ENCODE data around the gene WIPF3.

WIPF3 gene

GRCh38 chr7:29896685-29897411 is 90.5 kb downstream of the WIPF3 start:
- TF ChIP-seq, protein P1, sequence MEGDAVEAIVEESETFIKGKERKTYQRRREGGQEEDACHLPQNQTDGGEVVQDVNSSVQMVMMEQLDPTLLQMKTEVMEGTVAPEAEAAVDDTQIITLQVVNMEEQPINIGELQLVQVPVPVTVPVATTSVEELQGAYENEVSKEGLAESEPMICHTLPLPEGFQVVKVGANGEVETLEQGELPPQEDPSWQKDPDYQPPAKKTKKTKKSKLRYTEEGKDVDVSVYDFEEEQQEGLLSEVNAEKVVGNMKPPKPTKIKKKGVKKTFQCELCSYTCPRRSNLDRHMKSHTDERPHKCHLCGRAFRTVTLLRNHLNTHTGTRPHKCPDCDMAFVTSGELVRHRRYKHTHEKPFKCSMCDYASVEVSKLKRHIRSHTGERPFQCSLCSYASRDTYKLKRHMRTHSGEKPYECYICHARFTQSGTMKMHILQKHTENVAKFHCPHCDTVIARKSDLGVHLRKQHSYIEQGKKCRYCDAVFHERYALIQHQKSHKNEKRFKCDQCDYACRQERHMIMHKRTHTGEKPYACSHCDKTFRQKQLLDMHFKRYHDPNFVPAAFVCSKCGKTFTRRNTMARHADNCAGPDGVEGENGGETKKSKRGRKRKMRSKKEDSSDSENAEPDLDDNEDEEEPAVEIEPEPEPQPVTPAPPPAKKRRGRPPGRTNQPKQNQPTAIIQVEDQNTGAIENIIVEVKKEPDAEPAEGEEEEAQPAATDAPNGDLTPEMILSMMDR (IDR thresholded peaks at IDR 0.05; ENCODE audit: low read depth, low read length, missing control alignments), result no peak
- no peak for DNase-seq (ENCODE audit: low read depth)
- no peak overlapping the region for H3K4me3 ChIP-seq (ENCODE audit: low read depth, low read length)

- no peak overlapping the region for H3K4me3 ChIP-seq (ENCODE audit: low read depth, low read length)
- no peak for DNase-seq (ENCODE audit: low read depth)
- TF ChIP-seq, protein P1 (IDR thresholded peaks at IDR 0.05; ENCODE audit: low read depth, low read length, missing control alignments), result no peak
Observed at GRCh38 chr7:29898301-29898700, 92.0 kb downstream of the WIPF3 start.

- TF ChIP-seq, protein P1 (IDR thresholded peaks at IDR 0.05; ENCODE audit: low read depth, low read length, missing control alignments), result no peak
- no peak overlapping the region for H3K4me3 ChIP-seq (ENCODE audit: low read depth, low read length)
- no peak for DNase-seq (ENCODE audit: low read depth)
Observed at GRCh38 chr7:29900745-29901144, 94.4 kb downstream of the WIPF3 start.

DNA sequence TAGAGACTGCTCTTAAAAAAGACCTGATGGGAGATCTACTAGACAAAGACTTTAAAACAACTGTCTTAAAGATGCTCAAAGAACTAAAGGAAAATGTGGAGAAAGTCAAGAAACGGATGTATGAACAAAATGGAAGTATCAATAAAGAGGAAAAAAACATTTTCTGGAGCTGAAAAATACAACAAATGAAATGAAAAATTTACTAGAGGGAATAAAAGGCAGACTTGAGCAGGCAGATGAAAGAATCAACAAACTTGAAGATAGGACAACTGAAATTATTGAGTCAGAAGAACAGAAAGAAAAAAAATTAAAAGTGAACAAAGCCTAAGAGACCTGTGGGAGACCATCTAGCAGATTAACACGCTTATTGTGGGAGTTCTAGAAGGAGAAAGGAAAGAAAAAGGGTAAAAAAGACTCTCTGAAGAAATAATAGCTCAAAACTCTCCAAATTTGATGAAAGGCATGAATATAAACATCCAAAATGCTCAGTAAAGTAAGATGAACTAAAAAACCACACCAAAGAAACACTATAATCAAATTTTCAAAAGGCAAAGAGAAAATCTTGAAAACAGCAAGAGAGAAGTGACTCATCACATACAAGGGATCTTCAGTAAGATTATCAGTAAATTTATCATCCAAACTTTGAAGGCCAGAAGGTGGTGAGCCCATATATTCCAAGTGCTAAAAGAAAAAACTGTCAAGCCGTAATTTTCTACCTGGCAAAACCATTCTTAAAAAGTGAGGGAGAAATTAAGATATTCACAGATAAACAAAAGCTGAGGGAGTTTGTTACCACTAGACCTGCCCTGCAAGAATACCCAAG is 100.1 kb downstream of the WIPF3 start:
- no peak for DNase-seq (ENCODE audit: low read depth)
- H3K4me3 ChIP-seq (ENCODE audit: low read depth, low read length), result no peak overlapping the region
- TF ChIP-seq, protein P1 (IDR thresholded peaks at IDR 0.05; ENCODE audit: low read depth, low read length, missing control alignments), result no peak

DNA sequence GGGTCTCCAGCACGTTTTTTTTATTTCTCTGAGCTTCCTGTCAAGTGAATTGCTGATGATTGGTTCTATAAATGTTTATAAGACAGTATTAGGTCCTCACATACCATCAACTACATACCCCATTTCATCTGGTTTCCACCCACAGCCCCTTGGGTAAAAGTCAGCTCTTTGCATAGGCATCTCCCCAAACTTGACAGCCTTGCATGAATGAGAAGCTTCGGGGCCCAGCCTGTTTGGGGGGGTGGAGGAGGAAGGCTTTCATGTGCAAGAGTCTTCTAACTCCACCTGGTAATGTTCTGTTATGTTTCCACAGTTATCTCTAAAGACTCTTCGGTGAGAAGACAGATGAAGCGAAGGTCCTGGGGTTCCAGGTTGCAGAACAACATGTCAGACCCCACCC is 107.9 kb downstream of the WIPF3 start:
- no peak overlapping the region for H3K4me3 ChIP-seq (ENCODE audit: low read depth, low read length)

GRCh38 chr7:29915481-29916215 is 109.3 kb downstream of the WIPF3 start:
- H3K4me3 ChIP-seq (ENCODE audit: low read depth, low read length), result no peak overlapping the region
- TF ChIP-seq, protein P1 (IDR thresholded peaks at IDR 0.05; ENCODE audit: low read depth, low read length, missing control alignments), result no peak
- DNase-seq (ENCODE audit: low read depth), result no peak

More for the DNA sequence above, 107.9 kb downstream of the WIPF3 start:
- no peak for DNase-seq (ENCODE audit: low read depth)
- TF ChIP-seq, protein P1 (IDR thresholded peaks at IDR 0.05; ENCODE audit: low read depth, low read length, missing control alignments), result no peak

All from GM12864 (cell line).